HUES64 (cell line): ENCODE results near the gene GSG1L.

Experiments
- H3K27ac ChIP-seq: 2 replicates; pipeline ENCODE4 v1.7.0; 2013; ENCODE audit warnings: low read depth, low read length, inconsistent platforms
- H3K27me3 ChIP-seq: 2 replicates; pipeline ENCODE4 v1.6.1; 2013; ENCODE audit warnings: mild to moderate bottlenecking, low read length; ENCODE audit not compliant: insufficient read depth
- H3K36me3 ChIP-seq: 2 replicates; pipeline ENCODE4 v1.6.1; 2013; ENCODE audit warnings: mild to moderate bottlenecking, low read length; ENCODE audit not compliant: insufficient read depth
- H3K4me1 ChIP-seq: 2 replicates; pipeline ENCODE4 v1.6.1; 2013; ENCODE audit warnings: mild to moderate bottlenecking, low read length, moderate library complexity; ENCODE audit not compliant: insufficient read depth
- H3K4me3 ChIP-seq: 2 replicates; pipeline ENCODE4 v1.5.1; 2013; ENCODE audit warnings: mild to moderate bottlenecking, low read length, moderate library complexity
- H3K9ac ChIP-seq: 2 replicates; pipeline ENCODE4 v1.6.1; 2013; ENCODE audit warnings: mild to moderate bottlenecking, low read depth, low read length
- H3K9me3 ChIP-seq: 2 replicates; pipeline ENCODE4 v1.6.1; 2013; ENCODE audit warnings: low read depth, low read length; ENCODE audit not compliant: insufficient read depth
- WGBS: fragments of 150-250, 120-280 bp; methylation state at CpG from one replicate; pipeline ENCODE4 v1.1.7; 2013; ENCODE audit warnings: missing lambda C conversion rate; 5-methylcytosine and 5-hydroxymethylcytosine counted together

Gene GSG1L

GRCh38 chr16:27867122-27868110 is 196.1 kb downstream of the GSG1L start:
- Histone ChIP-seq H3K4me1 (no peaks in the 10 kb centered on the region), H3K27me3 (peaks cover 11% of the 10 kb centered on the region), H3K4me3 (no peak overlapping the region), H3K9me3 (peaks cover 10% of the 10 kb centered on the region), H3K36me3 (no peaks in the 10 kb centered on the region), H3K9ac (no peak overlapping the region), H3K27ac (no peak overlapping the region)
- 40% methylated on average over 19 of the region's 19 CpGs for WGBS

GRCh38 chr16:27863377-27863776 is 200.1 kb downstream of the GSG1L start:
- no peak overlapping the region for H3K4me3 ChIP-seq
- WGBS = 92% methylated on average over 1 of the region's 1 CpG
- H3K36me3 ChIP-seq = no peaks in the 10 kb centered on the region
- H3K9me3 ChIP-seq = peaks cover 10% of the 10 kb centered on the region
- H3K4me1 ChIP-seq = no peaks in the 10 kb centered on the region
- H3K27ac ChIP-seq = no peak overlapping the region
- H3K9ac ChIP-seq = no peak overlapping the region
- H3K27me3 ChIP-seq = no peaks in the 10 kb centered on the region

GRCh38 chr16:27862953-27863352 is 200.6 kb downstream of the GSG1L start:
- H3K4me3 ChIP-seq = no peak overlapping the region
- H3K27me3 ChIP-seq = no peaks in the 10 kb centered on the region
- H3K9ac ChIP-seq = no peak overlapping the region
- H3K36me3 ChIP-seq = no peaks in the 10 kb centered on the region
- no peaks in the 10 kb centered on the region for H3K4me1 ChIP-seq
- H3K9me3 ChIP-seq = peaks cover 9% of the 10 kb centered on the region
- no peak overlapping the region for H3K27ac ChIP-seq
- no CpG with 5 or more reads among the region's 1 CpG for WGBS

- WGBS = 88% methylated on average over 7 of the region's 7 CpGs
- Histone ChIP-seq H3K4me3 (no peak overlapping the region), H3K36me3 (no peaks in the 10 kb centered on the region), H3K27me3 (no peaks in the 10 kb centered on the region), H3K27ac (no peak overlapping the region), H3K9me3 (peaks cover 7% of the 10 kb centered on the region), H3K9ac (no peak overlapping the region), H3K4me1 (no peaks in the 10 kb centered on the region)
These were observed 203.4 kb downstream of the GSG1L start for GRCh38 chr16:27860091-27860490.

- H3K9ac ChIP-seq = no peak overlapping the region
- H3K4me3 ChIP-seq = no peak overlapping the region
- H3K9me3 ChIP-seq = peaks cover 7% of the 10 kb centered on the region
- H3K27ac ChIP-seq = no peak overlapping the region
- no peaks in the 10 kb centered on the region for H3K27me3 ChIP-seq
- H3K36me3 ChIP-seq = no peaks in the 10 kb centered on the region
- H3K4me1 ChIP-seq = no peaks in the 10 kb centered on the region
- 63% methylated on average over 8 of the region's 8 CpGs for WGBS
These were observed 204.5 kb downstream of the GSG1L start for GRCh38 chr16:27859020-27859419.

- H3K4me1 ChIP-seq = 0 out of 2 replicates have a peak, but pooled peaks cover 4% of the 10 kb centered on the region
- H3K9me3 ChIP-seq = no peaks in the 10 kb centered on the region
- H3K4me3 ChIP-seq = no peak overlapping the region
- no peak overlapping the region for H3K27ac ChIP-seq
- no peaks in the 10 kb centered on the region for H3K36me3 ChIP-seq
- no peaks in the 10 kb centered on the region; the same call in 1 of the 2 replicates for H3K27me3 ChIP-seq
- 95% methylated on average over 3 of the region's 3 CpGs for WGBS
- H3K9ac ChIP-seq = no peak overlapping the region
These were observed 209.9 kb downstream of the GSG1L start for GRCh38 chr16:27853651-27854050.

GRCh38 chr16:27853101-27853500 is 210.4 kb downstream of the GSG1L start:
- H3K27me3 ChIP-seq = no peaks in the 10 kb centered on the region; the same call in 1 of the 2 replicates
- H3K4me3 ChIP-seq = no peak overlapping the region
- 90% methylated on average over 9 of the region's 9 CpGs for WGBS
- 0 out of 2 replicates have a peak, but pooled peaks cover 4% of the 10 kb centered on the region for H3K4me1 ChIP-seq
- no peak overlapping the region for H3K27ac ChIP-seq
- no peaks in the 10 kb centered on the region for H3K36me3 ChIP-seq
- H3K9ac ChIP-seq = no peak overlapping the region
- H3K9me3 ChIP-seq = no peaks in the 10 kb centered on the region

GRCh38 chr16:27852681-27853080 is 210.8 kb downstream of the GSG1L start:
- Histone ChIP-seq H3K9ac (no peak overlapping the region), H3K4me3 (no peak overlapping the region), H3K27me3 (no peaks in the 10 kb centered on the region; the same call in 1 of the 2 replicates), H3K27ac (no peak overlapping the region), H3K4me1 (0 out of 2 replicates have a peak, but pooled peaks cover 4% of the 10 kb centered on the region), H3K36me3 (no peaks in the 10 kb centered on the region), H3K9me3 (no peaks in the 10 kb centered on the region)
- WGBS = 76% methylated on average over 13 of the region's 13 CpGs

- 0 out of 2 replicates have a peak, but pooled peaks cover 4% of the 10 kb centered on the region for H3K4me1 ChIP-seq
- H3K27me3 ChIP-seq = no peaks in the 10 kb centered on the region; the same call in 1 of the 2 replicates
- H3K9ac ChIP-seq = no peak overlapping the region
- H3K9me3 ChIP-seq = no peaks in the 10 kb centered on the region
- no peaks in the 10 kb centered on the region for H3K36me3 ChIP-seq
- no peak overlapping the region for H3K27ac ChIP-seq
- H3K4me3 ChIP-seq = no peak overlapping the region
- 96% methylated on average over 7 of the region's 7 CpGs for WGBS
These were observed 211.4 kb downstream of the GSG1L start for GRCh38 chr16:27852116-27852515.

GRCh38 chr16:27851586-27851985 is 211.9 kb downstream of the GSG1L start:
- Histone ChIP-seq H3K27me3 (no peaks in the 10 kb centered on the region; the same call in 1 of the 2 replicates), H3K4me3 (no peak overlapping the region), H3K9me3 (no peaks in the 10 kb centered on the region), H3K36me3 (no peaks in the 10 kb centered on the region), H3K4me1 (0 out of 2 replicates have a peak, but pooled peaks cover 4% of the 10 kb centered on the region), H3K27ac (no peak overlapping the region), H3K9ac (no peak overlapping the region)
- 85% methylated on average over 9 of the region's 9 CpGs for WGBS

GRCh38 chr16:27849621-27850020 is 213.9 kb downstream of the GSG1L start:
- 90% methylated on average over 3 of the region's 3 CpGs for WGBS
- Histone ChIP-seq H3K4me3 (no peak overlapping the region), H3K9me3 (no peaks in the 10 kb centered on the region), H3K36me3 (no peaks in the 10 kb centered on the region), H3K4me1 (0 out of 2 replicates have a peak, but pooled peaks cover 4% of the 10 kb centered on the region), H3K9ac (no peak overlapping the region), H3K27ac (no peak overlapping the region), H3K27me3 (no peaks in the 10 kb centered on the region; the same call in 1 of the 2 replicates)
